Suprapubic skin (tissue), 4 donors: Measurements from ENCODE around the gene DLX2. TPM values are rescaled to one million over a fixed set of nuclear protein-coding genes. Genes with fewer than 3 reads are reported as not detected.

Source experiments
- DNase-seq, 2 donors: peaks; one replicate each; pipeline ENCODE4 v3.0.0-alpha.2; 2019; ENCODE audit warnings: low spot score in 2 of 2
- H3K27ac ChIP-seq: fragments of 200-600 bp; sonication (generic); one replicate; pipeline ENCODE4 v1.5.1; 2019
- H3K27me3 ChIP-seq: fragments of 200-600 bp; sonication (generic); one replicate; pipeline ENCODE4 v1.5.1; 2019
- H3K36me3 ChIP-seq: fragments of 200-600 bp; sonication (generic); one replicate; pipeline ENCODE4 v1.5.1; 2019
- H3K4me1 ChIP-seq: fragments of 200-600 bp; sonication (generic); one replicate; pipeline ENCODE4 v1.5.1; 2019
- H3K4me3 ChIP-seq: fragments of 200-600 bp; sonication (generic); one replicate; pipeline ENCODE4 v1.5.1; 2019; ENCODE audit warnings: mild to moderate bottlenecking
- H3K9me3 ChIP-seq: fragments of 200-600 bp; sonication (generic); one replicate; pipeline ENCODE4 v1.5.1; 2019
- CTCF ChIP-seq, 2 donors: fragments of 200-600 bp in 1 of 2; fragments of 450-650 bp in 1 of 2; sonication (generic) in 1 of 2; IDR thresholded peaks; one replicate each; pipeline ENCODE4 v1.5.1; 2016 to 2019; ENCODE audit warnings: antibody characterized with exemption in 2 of 2, mild to moderate bottlenecking in 1 of 2, moderate library complexity in 1 of 2
- EP300 ChIP-seq: sonication (generic); formaldehyde crosslinking; IDR thresholded peaks from one replicate; pipeline ENCODE4 v1.6.1; 2017; ENCODE audit warnings: antibody characterized with exemption
- POLR2A ChIP-seq, 2 donors: fragments of 450-650 bp; IDR thresholded peaks; one replicate each; pipeline ENCODE4 v1.6.1; 2017; ENCODE audit warnings: antibody characterized with exemption in 2 of 2, mild to moderate bottlenecking in 2 of 2, moderate library complexity in 2 of 2
- POLR2AphosphoS5 ChIP-seq, 3 donors: sonication (generic); formaldehyde crosslinking; IDR thresholded peaks; one replicate each; pipeline ENCODE4 v1.6.1; 2017; ENCODE audit warnings: antibody characterized with exemption in 3 of 3
- WGBS: methylation state at CpG from one replicate; pipeline ENCODE4 v1.1.5; 2018; 5-methylcytosine and 5-hydroxymethylcytosine counted together
- total RNA-seq, 4 donors: library from RNA; depleted of rRNA; stranded (reverse); fragments of >200 nt; gene quantifications; one replicate each; pipeline ENCODE4 v1.1.0, GENCODE V29; 2016

DLX2 gene
- total RNA-seq, 4 donors from 2014 or later, result 0.30 to 1.1 (median 0.42) TPM; not detected in 1

GRCh38 chr2:172086241-172087206 is 16.2 kb downstream of the DLX2 start:
- no peaks in the 10 kb centered on the region for H3K9me3 ChIP-seq
- no peaks in the 10 kb centered on the region for H3K36me3 ChIP-seq
- WGBS, result 10% methylated on average over 31 of the region's 54 CpGs
- H3K4me1 ChIP-seq, result peaks cover 54% of the 10 kb centered on the region
- DNase-seq, result no peak
- peaks cover 100% of the 10 kb centered on the region for H3K27me3 ChIP-seq
- TF ChIP-seq EP300 (no peak), POLR2AphosphoS5 (IDR thresholded peaks at IDR 0.05) (no peak), CTCF (IDR thresholded peaks at IDR 0.05) (peak in 1 of 2 donors; percentile 26), POLR2A (IDR thresholded peaks at IDR 0.05) (no peak)
- no peak overlapping the region for H3K27ac ChIP-seq
- H3K4me3 ChIP-seq, result peak overlapping the region; percentile 59

- WGBS, result 1% methylated on average over 27 of the region's 34 CpGs
- Histone ChIP-seq H3K4me1 (peaks cover 58% of the 10 kb centered on the region), H3K4me3 (peak within 1 kb of the TSS; percentile 59), H3K36me3 (no peaks in the 10 kb centered on the region), H3K27me3 (peaks cover 100% of the 10 kb centered on the region), H3K9me3 (no peaks in the 10 kb centered on the region), H3K27ac (no peak within 1 kb of the TSS)
- no peak for DNase-seq
- no peak for TF ChIP-seq POLR2A (IDR thresholded peaks at IDR 0.05)
- TF ChIP-seq CTCF (IDR thresholded peaks at IDR 0.05), result no peak
Observed at GRCh38 chr2:172085460-172086159, 17.1 kb downstream of the DLX2 start, which contains the start of gene DLX1. TSS of gene DLX1 (plus strand) at chr2:172085507. CDS start at chr2:172085678, 171 bp downstream.

- WGBS, result under 1% methylated on average over 36 of the region's 76 CpGs
- H3K4me1 ChIP-seq, result peaks cover 58% of the 10 kb centered on the region
- H3K27me3 ChIP-seq, result peaks cover 100% of the 10 kb centered on the region
- DNase-seq, result peak in 1 of 2 donors; percentile 86
- H3K27ac ChIP-seq, result no peak overlapping the region
- H3K9me3 ChIP-seq, result no peaks in the 10 kb centered on the region
- TF ChIP-seq CTCF (IDR thresholded peaks at IDR 0.05) (no peak), POLR2A (IDR thresholded peaks at IDR 0.05) (no peak), POLR2AphosphoS5 (IDR thresholded peaks at IDR 0.05) (no peak), EP300 (no peak)
- H3K4me3 ChIP-seq, result peak overlapping the region; percentile 59
- no peaks in the 10 kb centered on the region for H3K36me3 ChIP-seq
Observed at GRCh38 chr2:172084645-172085459, 17.8 kb downstream of the DLX2 start.

- peaks cover 100% of the 10 kb centered on the region for H3K27me3 ChIP-seq
- H3K4me1 ChIP-seq, result peaks cover 58% of the 10 kb centered on the region
- peak overlapping the region; percentile 59 for H3K4me3 ChIP-seq
- TF ChIP-seq POLR2A (IDR thresholded peaks at IDR 0.05), result no peak
- TF ChIP-seq CTCF (IDR thresholded peaks at IDR 0.05), result no peak
- no peak for TF ChIP-seq POLR2AphosphoS5 (IDR thresholded peaks at IDR 0.05)
- TF ChIP-seq EP300, result no peak
- DNase-seq, result no peak
- H3K27ac ChIP-seq, result no peak overlapping the region
- no peaks in the 10 kb centered on the region for H3K36me3 ChIP-seq
- no peaks in the 10 kb centered on the region for H3K9me3 ChIP-seq
- 7% methylated on average over 16 of the region's 17 CpGs for WGBS
Observed at GRCh38 chr2:172084395-172084644, 18.4 kb downstream of the DLX2 start.
